CD4-positive, alpha-beta T cell treated with Interleukin-15 for 1 hour (primary cell): Measurements from ENCODE around the gene MRTFB.

Experiments
- DNase-seq: peaks from one replicate; pipeline ENCODE4 v3.0.0-alpha.2; 2020

MRTFB gene

GRCh38 chr16:14194721-14195120 is 123.6 kb downstream of the MRTFB start:
- DNase-seq, result no peak

- no peak for DNase-seq
Measured at GRCh38 chr16:14196011-14196410, 124.9 kb downstream of the MRTFB start.

- DNase-seq, result no peak
Measured at GRCh38 chr16:14196539-14196938, 125.4 kb downstream of the MRTFB start.

DNA sequence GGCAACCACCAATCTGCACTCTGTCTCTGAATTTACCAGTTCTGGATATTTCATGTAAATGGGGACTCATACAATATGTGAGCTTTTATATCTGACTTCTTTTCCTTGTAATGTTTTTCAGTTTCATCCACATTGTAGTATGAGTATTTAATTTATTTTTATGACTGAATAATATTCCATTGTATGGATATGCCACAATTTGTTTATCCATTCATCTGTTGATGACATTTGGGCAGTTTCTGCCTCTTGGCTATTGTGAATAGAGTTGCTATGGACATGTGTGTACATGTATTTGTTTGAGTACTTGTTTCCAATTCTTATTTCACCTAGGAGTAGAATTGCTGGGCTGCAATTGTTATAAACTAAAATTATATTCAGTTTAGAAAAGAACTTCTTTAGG is 126.9 kb downstream of the MRTFB start:
- no peak for DNase-seq

GRCh38 chr16:14198572-14198971 is 127.5 kb downstream of the MRTFB start:
- no peak for DNase-seq

GRCh38 chr16:14199199-14199598 is 128.1 kb downstream of the MRTFB start:
- no peak for DNase-seq

DNA sequence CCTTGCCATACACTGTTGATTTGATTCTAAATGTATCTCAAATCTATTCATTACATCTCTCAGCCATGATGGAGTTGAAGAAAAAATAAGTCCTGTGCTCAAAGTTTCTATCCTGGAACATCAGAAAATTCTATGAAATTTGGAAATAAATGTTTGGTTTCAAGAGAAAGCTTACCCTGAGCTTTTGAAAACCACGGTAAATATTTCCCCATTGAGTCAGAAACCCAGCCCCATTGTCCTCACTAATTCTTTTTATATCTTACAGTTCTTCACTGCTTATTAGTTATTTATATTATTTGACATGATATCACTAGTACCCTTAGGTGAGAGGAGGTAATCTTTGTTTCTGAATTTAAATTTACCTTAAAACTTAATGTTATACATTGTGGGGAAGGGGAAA is 128.5 kb downstream of the MRTFB start:
- no peak for DNase-seq

DNA sequence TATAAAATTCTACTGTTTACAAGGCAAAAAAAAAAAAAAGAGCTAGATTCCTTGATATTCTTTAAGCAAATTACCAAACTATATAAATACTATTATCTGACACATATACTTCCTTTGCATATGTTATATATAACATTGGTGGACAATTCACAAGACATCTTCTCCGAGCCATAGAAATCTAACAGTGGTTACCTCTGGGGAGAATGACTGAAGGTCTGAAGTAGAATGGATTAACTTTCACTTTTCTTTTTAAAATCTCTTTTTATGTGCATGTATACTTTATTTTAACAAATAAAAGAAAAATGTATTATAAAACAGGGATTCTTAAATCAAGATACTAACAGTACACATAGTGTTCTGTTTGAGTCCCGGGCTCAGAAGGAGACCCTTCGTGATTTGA is 131.0 kb downstream of the MRTFB start:
- DNase-seq, result no peak

GRCh38 chr16:14202697-14203096 is 131.6 kb downstream of the MRTFB start:
- DNase-seq, result no peak

- no peak for DNase-seq
Measured at GRCh38 chr16:14203166-14203565, 132.0 kb downstream of the MRTFB start.

DNA sequence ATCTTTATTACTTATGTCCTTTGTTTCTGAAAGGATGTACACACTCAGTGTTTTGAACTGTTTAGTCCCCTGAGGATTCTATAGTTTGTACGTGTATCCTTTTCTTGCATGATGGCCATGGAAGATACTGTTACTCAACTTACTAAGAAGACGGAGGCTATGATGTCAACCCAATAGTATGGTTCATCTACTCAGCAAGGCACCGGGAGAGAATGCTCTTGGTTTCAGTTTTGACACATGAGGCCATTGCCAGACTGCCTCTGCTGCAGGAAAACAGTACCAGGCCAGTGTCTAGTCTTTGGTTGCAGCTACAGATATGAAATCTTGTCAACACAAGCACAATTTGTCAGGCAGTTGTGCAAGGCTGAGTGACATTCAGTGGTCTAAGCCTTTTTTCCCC is 134.5 kb downstream of the MRTFB start:
- no peak for DNase-seq

GRCh38 chr16:14211856-14212543 is 140.9 kb downstream of the MRTFB start:
- DNase-seq, result no peak

DNA sequence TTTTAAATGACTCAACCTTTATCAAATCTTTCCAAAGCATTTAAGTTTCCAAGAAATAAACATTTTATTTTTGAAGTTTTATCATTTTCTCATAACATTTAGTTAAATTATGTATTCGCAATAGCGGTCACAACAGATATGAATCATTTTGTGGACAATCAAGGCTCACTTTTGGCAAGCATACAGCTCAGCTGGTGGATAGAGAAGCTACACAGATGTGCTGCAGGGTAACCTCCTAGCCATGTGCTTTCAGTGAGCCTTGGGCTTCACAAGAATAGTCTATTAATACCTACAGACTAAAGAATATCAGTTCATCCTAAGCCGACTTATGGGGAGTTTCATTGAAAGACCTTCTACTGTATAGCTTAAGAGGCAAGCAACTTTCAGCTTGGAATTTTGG is 144.8 kb downstream of the MRTFB start:
- no peak for DNase-seq

DNA sequence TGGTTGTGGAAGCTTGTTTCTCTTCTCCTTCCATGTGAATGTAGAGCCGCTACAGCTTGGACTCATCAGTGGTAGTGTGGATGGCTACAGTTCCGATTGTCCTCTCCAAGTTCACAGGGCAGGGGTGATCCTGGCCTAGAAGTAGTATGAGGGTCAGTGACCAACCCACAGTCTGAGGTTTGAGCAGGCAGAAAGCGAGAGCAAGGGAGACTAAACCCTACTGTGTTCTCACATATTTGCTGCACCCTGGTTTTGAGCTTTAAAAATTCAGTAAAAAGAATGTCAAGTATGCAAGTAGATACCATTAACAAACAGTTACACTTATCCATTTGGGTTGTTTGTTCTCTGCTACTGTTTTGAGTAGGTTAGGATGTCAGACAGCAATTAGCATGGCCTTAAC is 148.9 kb downstream of the MRTFB start:
- no peak for DNase-seq

DNA sequence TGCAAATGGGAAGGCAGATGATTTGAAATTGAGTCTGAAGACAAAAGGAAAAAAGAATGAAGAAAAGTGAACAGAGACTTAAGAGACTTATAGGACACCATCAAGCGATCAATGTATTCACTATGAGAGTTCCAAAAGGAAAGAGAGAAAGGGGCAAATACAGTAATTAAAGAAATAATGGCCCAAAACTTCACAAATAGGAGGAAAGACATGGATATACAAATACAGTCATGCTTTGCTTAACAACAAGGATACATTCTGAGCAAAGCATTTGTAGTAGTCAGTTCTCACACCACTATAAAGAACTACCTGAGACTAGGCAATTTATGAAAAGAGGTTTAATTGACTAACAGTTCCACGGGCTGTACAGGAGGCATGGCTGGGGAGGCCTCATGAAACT is 152.5 kb downstream of the MRTFB start:
- DNase-seq, result no peak

GRCh38 chr16:14225457-14225856 is 154.3 kb downstream of the MRTFB start:
- no peak for DNase-seq

DNA sequence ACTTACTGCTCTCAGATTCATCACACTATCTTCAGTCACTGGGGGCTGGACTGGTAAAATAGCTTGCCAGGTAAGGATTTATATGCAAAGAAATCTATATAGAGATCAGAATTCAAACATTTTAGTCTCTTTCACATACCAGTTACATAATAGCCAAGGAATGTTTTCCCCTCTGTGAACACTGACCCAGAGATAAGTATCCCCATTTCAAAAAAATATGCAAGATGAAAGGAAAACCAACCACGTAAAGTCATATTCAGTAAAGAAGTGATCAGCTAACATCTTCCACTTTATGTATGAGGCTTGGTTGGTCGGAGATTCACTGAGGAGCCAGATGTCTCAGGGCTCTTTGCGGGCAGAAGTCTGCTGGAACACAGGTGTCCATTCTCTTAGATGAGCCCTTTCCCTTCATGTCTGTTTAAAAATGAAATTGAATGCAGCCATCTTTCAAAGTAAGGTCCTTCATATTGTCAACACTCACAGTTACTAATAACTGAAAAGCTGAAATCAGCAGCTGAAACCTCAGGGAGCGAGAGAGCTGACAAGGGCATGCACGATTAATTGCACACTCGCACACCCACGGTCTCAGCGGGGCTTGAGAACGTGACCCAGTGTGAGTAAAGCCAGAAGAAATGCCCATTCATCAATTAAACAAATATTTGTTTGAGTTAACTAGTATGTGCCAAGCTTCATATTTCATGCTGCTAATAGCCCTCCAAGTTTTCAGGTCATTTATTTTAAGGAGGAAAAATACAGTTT is 161.2 kb downstream of the MRTFB start:
- DNase-seq, result no peak

- DNase-seq, result no peak
Measured at GRCh38 chr16:14236401-14236800, 165.3 kb downstream of the MRTFB start.

- no peak for DNase-seq
Measured at GRCh38 chr16:14238756-14239155, 167.6 kb downstream of the MRTFB start.

- DNase-seq, result no peak
Measured at GRCh38 chr16:14239791-14240190, 168.7 kb downstream of the MRTFB start.

- no peak for DNase-seq
Measured at GRCh38 chr16:14240219-14240843, 169.2 kb downstream of the MRTFB start.

GRCh38 chr16:14240964-14241363 is 169.8 kb downstream of the MRTFB start:
- no peak for DNase-seq

DNA sequence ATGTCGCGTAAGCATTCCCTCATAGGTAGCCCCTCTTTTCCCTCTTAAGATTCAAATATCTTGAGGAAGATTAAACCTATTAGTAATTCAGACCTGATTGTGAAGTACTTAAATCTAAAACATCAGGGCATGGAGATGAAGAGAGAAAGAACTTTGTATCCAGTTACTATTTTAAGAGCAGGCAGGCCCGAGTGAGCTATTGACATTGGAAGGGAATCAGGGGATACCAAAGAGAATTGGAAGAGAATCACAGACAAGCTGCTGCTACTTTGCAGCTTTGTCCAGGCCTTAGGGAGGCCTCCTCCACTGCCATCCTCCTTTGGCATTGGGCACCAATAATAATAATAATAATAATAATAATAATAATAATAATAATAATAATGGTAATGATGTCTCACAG is 170.5 kb downstream of the MRTFB start:
- no peak for DNase-seq

- DNase-seq, result no peak
Measured at GRCh38 chr16:14242769-14243168, 171.7 kb downstream of the MRTFB start.
